Endothelial cell of umbilical vein (primary cell): ENCODE data around the gene SPATA33.

Experiments
- FOS ChIP-seq: IDR thresholded peaks from 2 replicates; pipeline ENCODE4 v1.6.1; 2011; ENCODE audit warnings: mild to moderate bottlenecking, low read length, moderate library complexity, borderline replicate concordance; ENCODE audit not compliant: insufficient read depth
- POLR2A ChIP-seq: IDR thresholded peaks from 2 replicates; pipeline ENCODE4 v1.6.1; 2012; ENCODE audit warnings: low read depth, mild to moderate bottlenecking, control low read depth, low read length
- POLR2AphosphoS5 ChIP-seq: IDR thresholded peaks from 2 replicates; pipeline ENCODE4 v1.6.1; 2012; ENCODE audit warnings: low read depth, mild to moderate bottlenecking, control low read depth, low read length, moderate library complexity; ENCODE audit not compliant: insufficient read depth
- TF ChIP-seq, protein P1 (sequence below), 2 donors: IDR thresholded peaks; 1 replicate in 1 of 2; 2 replicates in 1 of 2; pipeline ENCODE4 v1.5.1; 2011; ENCODE audit warnings: low read length in 2 of 2, mild to moderate bottlenecking in 2 of 2, moderate library complexity in 2 of 2, control low read depth in 1 of 2, inconsistent platforms in 1 of 2, low read depth in 1 of 2; ENCODE audit not compliant: insufficient read depth in 1 of 2; ENCODE audit errors: extremely low read depth in 1 of 2

- TF ChIP-seq, protein P1, sequence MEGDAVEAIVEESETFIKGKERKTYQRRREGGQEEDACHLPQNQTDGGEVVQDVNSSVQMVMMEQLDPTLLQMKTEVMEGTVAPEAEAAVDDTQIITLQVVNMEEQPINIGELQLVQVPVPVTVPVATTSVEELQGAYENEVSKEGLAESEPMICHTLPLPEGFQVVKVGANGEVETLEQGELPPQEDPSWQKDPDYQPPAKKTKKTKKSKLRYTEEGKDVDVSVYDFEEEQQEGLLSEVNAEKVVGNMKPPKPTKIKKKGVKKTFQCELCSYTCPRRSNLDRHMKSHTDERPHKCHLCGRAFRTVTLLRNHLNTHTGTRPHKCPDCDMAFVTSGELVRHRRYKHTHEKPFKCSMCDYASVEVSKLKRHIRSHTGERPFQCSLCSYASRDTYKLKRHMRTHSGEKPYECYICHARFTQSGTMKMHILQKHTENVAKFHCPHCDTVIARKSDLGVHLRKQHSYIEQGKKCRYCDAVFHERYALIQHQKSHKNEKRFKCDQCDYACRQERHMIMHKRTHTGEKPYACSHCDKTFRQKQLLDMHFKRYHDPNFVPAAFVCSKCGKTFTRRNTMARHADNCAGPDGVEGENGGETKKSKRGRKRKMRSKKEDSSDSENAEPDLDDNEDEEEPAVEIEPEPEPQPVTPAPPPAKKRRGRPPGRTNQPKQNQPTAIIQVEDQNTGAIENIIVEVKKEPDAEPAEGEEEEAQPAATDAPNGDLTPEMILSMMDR (IDR thresholded peaks at IDR 0.05; ENCODE audit: extremely low read depth in 1 of 2, insufficient read depth in 1 of 2, low read depth in 1 of 2, low read length in 2 of 2): no peak
- TF ChIP-seq POLR2A (no peak), FOS (no peak), POLR2AphosphoS5 (no peak)
Observed at GRCh38 chr16:89705006-89705405, 47.4 kb downstream of the SPATA33 start.
